NCI-H1694 treated with DMSO at 0.1 percent for 48 hours (cell line): ENCODE measurements around the gene KCTD16.

Source experiments
- DNase-seq: peaks from one replicate; lab custom pipeline; 2025; lab: John Stamatoyannopoulos, UW

KCTD16 gene

DNA sequence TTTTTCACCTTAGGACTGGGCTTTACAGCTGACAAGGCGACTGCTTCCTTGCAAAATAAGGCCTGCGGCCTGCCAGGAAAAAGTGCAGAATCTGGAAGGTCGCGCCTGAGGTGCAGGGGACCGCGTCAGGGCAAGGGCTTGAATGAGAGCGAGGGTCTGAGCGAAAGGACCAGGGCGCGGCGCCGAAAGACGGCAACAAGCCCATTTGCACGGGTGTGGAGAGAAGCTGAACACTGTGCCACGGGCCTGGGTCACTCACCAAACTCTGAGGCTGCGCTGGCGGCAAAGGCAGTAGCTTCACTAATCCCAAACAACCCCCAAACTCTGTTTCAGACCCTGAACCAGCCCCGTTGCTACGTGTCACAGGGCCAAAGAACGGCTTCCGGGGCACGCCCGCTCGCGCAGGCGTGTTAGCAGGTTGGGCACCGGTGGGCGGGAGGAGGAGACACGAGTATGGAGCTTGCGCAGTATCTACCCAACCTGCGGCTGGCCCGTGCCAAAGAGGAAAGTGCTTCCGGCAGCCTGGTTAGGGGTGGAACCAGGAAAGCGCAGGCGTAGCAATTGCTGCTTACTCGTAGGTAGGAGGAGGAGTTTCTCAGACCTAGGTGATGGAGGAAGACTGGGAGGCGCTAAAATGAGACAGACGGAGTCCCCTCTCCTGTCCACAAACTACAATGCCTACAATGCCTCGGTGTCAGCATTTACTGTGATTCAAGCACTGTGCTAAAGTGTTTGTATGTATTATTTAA is at the start of gene KCTD16, which contains the start of gene YIPF5:
Gene KCTD16, plus strand, starts transcription at position 598 of the 749 bp plus-strand sequence.
Gene YIPF5, minus strand, starts transcription at position 384 of the 749 bp plus-strand sequence. CDS start 704 bp downstream, outside the sequence.
- DNase-seq = peak; percentile 91

DNA sequence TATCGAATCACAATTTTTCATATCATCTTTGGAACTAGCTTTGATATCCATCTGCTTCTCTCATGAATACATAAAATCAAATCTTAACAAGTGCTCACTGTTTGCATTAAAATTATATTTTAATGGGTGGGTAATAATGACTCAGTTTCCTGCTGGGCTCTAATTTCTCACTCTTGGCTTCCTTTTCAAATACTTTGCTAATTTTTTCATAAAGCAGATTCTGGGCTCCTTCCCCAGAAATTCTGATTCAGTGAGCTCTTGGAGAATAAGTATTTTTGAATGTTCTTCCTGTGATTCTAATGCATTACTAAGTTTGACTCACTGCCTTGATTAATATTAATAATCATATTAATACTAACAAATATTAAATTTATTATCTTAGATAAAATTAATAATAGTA is 49.1 kb upstream of the KCTD16 start:
- no peak for DNase-seq

DNA sequence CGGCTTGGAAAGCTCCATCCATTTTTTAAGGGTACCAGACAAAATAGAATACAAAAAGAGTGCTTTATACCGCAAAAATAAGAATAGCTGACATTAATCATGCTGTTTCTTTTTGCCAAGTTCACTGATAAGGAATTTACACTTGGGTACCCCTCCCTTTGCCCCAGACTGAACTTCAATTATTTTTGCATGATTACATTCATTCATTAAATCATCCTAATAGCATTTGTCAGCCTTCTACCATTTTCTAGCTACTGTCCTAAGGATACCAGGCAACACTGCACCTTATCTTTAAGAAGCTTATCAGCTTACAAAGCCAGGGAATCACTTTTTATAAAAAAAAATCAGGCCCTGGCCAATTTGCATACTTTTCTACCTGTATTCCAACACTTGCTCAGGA is 48.6 kb upstream of the KCTD16 start:
- DNase-seq = no peak

DNA sequence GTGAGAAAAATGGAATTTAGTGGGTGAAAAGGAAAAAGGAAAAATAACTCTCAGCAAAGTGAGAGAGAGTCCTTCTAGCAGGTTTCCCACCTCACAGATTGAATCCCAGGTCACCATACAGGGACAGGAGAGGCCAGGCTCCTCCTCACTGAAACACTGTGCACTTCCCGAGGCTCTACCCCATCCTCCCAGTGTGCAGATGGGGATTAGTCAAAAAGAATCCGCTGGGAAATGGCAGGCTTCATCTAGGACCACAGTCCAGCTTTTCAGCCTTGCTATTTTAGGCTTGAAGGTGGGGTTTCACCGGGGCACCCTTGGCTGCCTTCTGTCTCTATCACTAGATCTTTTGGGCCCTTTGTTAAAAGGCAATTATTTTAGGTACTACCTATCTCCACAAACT is 48.0 kb upstream of the KCTD16 start:
- no peak for DNase-seq

GRCh38 chr5:144125163-144125726 is 45.4 kb upstream of the KCTD16 start:
- no peak for DNase-seq

DNA sequence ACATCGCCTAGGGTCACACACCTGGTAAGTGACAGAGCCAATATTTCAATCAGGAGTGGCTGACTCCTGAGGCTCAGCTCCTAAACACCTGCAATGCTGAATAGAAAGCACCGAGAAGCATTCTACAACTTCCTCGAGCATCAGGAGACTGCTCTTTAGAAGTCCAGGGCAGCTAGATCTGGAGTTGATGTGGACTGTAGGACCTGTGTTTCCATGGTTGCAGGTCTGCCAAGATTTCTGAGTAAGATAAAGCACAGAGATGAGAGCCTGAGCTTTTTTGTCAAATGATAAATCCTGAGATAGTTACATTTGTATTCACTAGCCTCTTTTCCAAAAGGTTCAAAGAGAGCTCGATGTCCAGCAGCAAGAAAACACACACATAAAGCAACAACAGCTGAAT is 44.0 kb upstream of the KCTD16 start:
- DNase-seq = no peak

DNA sequence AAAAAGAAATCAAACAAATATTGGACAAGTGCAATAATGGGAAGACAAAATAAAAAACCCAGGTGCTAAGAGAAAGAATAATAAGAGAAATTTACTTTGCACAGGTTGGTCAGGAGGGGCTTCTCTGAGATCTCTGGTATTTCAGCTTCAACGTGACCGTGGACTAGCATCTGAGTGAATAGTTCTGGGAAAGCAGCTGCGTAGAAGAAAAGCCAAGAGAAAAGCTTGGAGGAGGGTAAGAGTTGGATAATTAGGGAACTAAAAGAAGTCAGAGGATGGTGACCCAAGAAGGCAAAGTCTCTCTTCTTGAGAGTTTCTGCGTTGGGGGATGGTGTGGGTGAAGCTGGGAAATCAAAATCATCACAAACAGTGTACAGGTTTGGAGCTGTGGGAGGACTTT is 41.8 kb upstream of the KCTD16 start:
- no peak for DNase-seq

GRCh38 chr5:144130306-144130705 is 40.4 kb upstream of the KCTD16 start:
- DNase-seq = no peak

DNA sequence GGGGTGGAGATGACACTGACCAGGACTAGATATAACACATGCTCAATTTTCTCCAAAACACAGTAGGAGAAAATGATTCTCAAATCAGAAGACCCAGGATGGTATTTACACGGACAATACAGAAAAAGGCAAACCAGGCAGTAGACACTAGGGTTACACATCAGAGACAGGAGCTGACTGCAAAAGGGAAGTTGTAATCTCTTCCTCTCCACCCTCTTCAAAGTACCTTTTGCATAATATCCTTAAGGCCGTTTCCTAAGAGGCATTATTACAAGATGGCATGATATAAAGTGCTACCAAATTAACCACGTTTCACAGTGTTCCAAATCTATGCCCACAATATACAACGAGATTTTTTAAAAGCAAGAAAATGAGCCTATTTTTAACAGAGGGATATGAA is 39.4 kb upstream of the KCTD16 start:
- DNase-seq = no peak

DNA sequence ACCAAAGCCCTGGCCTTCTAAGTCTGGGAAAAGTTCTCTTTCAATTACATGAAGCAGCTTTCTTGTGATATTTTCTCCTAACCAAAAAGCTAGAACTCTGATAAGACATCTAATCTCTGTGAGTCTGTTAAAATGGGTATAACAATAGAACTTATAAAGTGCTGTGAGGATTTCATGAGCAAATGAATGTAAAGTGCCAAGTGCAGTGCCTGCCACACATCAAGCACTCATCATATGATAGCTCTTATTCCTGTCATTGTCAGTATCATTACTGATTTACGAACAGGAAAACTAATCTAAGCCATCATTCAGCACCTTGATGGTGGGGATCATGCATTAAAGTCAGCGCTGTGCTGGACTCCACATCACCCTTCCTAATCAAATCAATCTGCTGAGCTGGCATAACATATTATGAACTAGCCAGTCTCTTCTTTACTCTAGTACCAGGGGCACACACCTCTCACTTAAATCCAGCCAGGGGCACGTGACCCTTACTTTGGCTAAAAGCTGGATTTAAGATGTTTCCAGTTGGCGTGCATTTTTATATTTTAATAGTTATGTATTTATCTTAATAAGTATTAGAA is 37.5 kb upstream of the KCTD16 start:
- no peak for DNase-seq

DNA sequence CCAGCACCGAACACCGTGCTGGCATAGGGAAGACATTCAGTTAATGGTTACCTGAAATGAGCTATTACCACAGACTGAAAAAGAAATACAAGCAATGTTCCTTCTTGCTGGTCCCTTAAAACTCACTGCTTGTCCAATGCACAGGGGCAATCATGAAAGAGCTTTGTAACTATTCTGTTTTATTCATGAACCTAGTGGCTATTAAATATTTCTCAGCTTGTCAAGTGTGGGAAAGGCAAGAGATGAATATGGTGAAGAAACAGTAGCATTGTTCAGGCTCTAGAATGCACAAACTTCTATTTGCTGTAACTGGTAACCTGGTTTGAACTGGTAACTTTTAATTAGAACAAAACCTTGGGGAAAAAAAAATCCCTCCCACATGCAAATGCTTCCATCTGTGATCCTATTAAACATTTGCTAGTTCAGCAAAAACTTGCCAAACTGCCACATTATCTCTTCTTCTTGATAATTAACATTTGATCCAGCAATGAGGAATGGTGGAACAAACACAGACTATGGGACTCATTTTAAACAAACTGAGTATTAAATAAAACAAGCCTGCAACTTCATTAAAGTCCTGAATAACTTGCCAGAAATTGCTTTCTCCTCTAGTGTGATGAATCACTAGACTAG is 36.4 kb upstream of the KCTD16 start:
- DNase-seq = peak; percentile 35

DNA sequence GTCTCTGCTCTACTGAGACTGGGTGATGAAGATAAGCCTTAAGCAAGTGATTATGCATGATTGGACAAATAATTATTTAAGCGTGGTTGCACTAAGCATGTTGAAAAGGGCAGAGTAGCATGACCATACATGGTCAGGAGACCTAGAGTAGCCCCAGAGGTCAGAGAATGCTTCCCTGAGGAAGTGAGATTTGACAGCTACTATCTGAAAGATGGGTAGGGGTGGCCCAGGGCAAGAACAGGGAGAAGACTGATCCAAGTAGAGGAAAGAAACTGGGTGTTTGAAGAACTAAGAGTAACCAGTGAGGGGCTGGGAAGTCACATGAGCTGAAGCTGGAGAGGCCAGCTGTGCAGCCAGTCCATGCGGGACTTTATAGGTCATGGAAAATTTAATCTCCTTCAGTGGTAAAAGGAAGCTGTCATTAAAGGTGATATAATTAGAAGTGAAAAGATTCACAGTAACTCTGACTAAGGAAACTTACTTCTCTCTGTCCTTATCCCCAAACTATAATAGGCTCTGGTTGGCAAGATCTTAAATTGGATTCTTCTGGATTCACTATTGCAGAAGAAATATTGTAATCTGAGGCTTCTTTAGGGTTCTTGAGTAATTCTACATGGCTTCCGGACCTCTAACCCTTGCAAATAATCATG is 35.4 kb upstream of the KCTD16 start:
- no peak for DNase-seq

DNA sequence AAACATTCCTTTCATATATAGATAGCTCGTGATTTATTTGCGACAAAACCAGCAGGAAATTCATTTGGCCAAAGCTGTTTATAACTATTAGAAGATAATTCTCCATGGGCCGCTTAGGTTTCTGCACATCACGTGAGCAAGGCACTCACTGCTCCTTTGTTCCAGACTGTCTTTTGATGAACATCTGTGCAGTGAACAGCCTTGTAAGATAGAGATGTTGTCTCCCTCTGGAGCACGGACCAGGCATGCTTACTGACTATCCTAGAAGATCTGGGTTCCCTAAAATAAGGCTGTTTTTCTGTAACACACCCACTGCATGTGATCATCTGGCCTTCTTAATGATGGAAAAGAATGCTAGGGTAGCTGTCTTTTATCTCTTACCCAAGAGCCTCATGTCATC is 31.1 kb upstream of the KCTD16 start:
- no peak for DNase-seq

GRCh38 chr5:144141585-144141984 is 29.1 kb upstream of the KCTD16 start:
- no peak for DNase-seq

DNA sequence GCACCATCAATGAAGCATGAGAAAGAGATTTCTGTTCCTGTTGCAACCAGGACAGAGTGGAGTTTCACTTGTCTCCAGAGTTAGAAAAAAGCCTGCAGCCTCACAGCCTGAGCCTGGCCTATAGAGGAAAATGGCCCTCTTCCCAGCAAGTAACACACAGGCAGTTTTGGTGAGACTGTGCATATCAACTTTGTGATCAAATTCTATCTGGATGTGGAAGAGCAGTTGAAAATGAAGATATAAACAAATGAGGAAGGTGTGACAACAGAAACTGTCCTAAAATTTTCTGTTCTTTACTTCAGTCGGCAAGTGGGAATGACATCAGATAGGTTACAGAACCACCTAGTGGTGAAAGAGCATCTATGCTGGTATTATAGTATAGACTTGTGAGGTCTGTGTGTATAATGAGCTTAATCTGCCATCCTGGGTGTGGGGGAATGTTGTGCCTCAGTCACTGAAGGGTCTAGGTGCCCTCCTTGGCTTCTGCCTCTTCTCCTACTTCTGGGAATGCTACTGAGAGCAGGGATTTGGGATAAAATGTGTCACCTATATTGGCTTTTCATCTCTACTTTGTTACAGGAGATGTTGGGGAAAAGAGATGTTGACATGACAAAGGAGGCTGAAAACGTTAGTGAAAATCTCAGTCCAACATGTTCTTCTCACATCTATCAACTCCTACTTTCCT is 28.4 kb upstream of the KCTD16 start:
- peak; percentile 78 for DNase-seq

DNA sequence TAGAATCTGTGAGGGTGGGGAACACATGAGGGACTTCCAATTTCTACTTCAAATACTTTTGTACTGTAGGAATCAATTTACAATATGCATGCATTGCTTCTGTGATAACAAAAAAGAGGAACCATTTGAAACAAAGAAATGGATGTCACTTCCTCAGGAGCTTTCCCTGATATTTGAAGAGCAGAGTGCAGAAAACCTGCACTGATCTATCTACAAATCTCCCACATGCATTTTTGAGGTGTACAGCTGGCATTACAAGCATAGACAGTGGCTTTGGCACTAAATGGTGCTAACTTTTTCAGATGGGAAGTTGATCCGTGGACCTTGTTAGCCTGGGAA is 27.9 kb upstream of the KCTD16 start:
- DNase-seq = no peak

DNA sequence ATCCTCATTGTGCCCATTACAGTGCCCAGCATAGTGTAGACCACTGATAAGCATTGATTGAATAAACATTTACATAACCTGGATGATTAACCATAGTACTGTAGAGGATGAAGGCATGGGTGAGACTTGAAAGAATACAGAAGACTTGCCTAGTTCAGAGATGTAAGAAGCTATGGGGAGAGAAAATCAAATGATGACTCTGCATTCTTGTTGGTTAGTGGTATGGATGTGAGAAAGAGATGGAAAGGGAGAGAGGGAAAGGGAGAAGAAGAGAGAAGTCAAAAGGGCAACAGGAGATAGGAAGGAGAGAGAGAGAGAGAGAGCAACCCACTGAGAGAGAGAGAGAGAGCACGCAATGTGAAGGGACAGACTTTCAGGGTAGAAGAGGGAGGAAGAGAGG is 27.0 kb upstream of the KCTD16 start:
- DNase-seq = no peak

GRCh38 chr5:144144956-144145751 is 25.5 kb upstream of the KCTD16 start:
- DNase-seq = no peak

DNA sequence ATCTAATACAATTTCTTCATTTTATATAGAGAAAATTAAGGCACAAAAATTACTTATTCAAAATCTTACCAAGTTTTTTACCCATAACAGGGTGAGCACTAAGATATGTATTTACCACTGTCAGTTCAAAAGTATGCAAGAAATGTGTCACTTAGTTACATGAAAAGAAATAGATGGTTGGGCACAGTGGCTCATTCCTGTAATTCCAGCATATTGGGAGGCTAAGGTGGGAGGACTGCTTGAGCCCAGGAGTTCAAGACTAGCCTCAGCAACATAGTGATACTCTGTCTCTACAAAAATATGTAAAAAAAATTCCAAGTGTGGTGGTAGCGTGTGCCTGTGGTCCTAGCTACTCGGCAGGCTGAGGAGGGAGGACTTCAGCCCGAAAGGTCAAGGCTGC is 19.6 kb upstream of the KCTD16 start:
- no peak for DNase-seq

- DNase-seq = no peak
These were observed 13.9 kb upstream of the KCTD16 start for GRCh38 chr5:144156767-144157171.

GRCh38 chr5:144162686-144163085 is 8.0 kb upstream of the KCTD16 start:
- no peak for DNase-seq
